ENCODE measurements around the gene VDAC2. TPM values are rescaled to one million over a fixed set of nuclear protein-coding genes. Genes with fewer than 3 reads are reported as not detected.

The VDAC2 gene
- total RNA-seq: 100 to 1,000 TPM in 3 of 4 donors, 10 to 100 TPM in 1; 89.1 to 114 (median 109) TPM

DNA sequence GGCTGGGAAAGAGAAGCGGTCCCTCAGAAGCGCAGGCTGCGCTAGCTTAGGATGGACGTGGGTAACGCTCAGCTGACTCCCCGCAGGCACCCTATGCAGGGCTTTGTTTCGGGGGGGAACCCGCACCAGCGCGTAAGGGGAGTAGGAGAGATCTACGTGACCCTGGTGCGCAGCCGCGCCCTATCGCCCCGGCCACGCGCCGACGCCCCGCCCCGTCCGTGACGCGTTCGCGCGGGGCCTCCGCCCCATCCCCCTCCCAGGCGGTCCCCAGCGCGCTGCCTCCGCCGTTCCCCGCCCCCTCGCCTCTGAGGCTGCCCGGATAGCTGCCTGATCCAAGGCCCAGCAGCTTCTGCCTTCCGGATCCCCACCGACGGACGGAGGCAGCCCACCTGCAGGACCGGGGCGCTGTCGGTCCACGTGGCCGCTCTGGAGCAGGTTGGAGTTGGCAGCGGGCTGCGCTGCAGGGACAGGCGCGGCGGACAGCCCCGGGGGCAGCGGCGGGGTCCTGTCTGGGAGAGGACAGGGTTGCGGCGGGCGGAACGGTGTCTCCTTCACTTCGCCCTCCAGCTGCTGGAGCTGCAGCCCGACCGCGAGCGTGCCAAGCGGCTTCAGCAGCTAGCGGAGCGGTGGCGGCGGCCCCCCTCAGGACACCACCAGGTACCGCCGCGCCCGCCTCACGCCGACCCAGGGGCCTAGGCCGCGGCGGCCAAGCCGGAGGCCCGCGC lies at the start of gene VDAC2:
VDAC2 (plus strand) TSS at position 515 of the 725 bp plus-strand sequence. CDS start 363 bp downstream, outside the sequence.
- Histone ChIP-seq H3K27me3 (no peaks in the 10 kb centered on the region), H3K36me3 (peaks cover 4 to 29% (median 4%) of the 10 kb centered on the region in 3 donors), H3K4me3 (peak within 1 kb of the TSS; percentile 70 to 99 (median 86)), H3K4me1 (peaks cover 5 to 44% (median 17%) of the 10 kb centered on the region in 4 donors), H3K27ac (peak within 1 kb of the TSS; percentile 97 to 100 (median 98)), H3K9me3 (no peaks in the 10 kb centered on the region)
- DNase-seq (ENCODE audit: low spot score in 2 of 2): peak; percentile 79 to 80
- 0% methylated on average over 23 to 38 of the region's 80 CpGs for WGBS, 2 donors
- TF ChIP-seq EP300 (IDR thresholded peaks at IDR 0.05) (peak; percentile 68 to 91), POLR2A (IDR thresholded peaks at IDR 0.05) (peak; percentile 78 to 83)
- TF ChIP-seq, protein P1, sequence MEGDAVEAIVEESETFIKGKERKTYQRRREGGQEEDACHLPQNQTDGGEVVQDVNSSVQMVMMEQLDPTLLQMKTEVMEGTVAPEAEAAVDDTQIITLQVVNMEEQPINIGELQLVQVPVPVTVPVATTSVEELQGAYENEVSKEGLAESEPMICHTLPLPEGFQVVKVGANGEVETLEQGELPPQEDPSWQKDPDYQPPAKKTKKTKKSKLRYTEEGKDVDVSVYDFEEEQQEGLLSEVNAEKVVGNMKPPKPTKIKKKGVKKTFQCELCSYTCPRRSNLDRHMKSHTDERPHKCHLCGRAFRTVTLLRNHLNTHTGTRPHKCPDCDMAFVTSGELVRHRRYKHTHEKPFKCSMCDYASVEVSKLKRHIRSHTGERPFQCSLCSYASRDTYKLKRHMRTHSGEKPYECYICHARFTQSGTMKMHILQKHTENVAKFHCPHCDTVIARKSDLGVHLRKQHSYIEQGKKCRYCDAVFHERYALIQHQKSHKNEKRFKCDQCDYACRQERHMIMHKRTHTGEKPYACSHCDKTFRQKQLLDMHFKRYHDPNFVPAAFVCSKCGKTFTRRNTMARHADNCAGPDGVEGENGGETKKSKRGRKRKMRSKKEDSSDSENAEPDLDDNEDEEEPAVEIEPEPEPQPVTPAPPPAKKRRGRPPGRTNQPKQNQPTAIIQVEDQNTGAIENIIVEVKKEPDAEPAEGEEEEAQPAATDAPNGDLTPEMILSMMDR (IDR thresholded peaks at IDR 0.05): peak in 2 of 5 experiments; percentile 37 to 59

- no peaks in the 10 kb centered on the region for H3K9me3 ChIP-seq
- no peak for DNase-seq (ENCODE audit: low spot score in 2 of 2)
- TF ChIP-seq POLR2A (IDR thresholded peaks at IDR 0.05) (no peak), EP300 (IDR thresholded peaks at IDR 0.05) (no peak)
- TF ChIP-seq, protein P1 (IDR thresholded peaks at IDR 0.05): no peak
- no peak overlapping the region for H3K4me3 ChIP-seq
- WGBS, 2 donors: 54 to 57% methylated on average over 2 of the region's 2 CpGs
- H3K4me1 ChIP-seq: peaks cover 0 to 9% (median 5%) of the 10 kb centered on the region in 4 donors
- peaks cover 0 to 37% (median 0%) of the 10 kb centered on the region in 3 donors for H3K36me3 ChIP-seq
- H3K27me3 ChIP-seq: no peaks in the 10 kb centered on the region
- H3K27ac ChIP-seq: peak overlapping the region in 1 of 4 donors; percentile 32
Observed at GRCh38 chr10:75165684-75166622, 44.6 kb upstream of the VDAC2 start.

DNA sequence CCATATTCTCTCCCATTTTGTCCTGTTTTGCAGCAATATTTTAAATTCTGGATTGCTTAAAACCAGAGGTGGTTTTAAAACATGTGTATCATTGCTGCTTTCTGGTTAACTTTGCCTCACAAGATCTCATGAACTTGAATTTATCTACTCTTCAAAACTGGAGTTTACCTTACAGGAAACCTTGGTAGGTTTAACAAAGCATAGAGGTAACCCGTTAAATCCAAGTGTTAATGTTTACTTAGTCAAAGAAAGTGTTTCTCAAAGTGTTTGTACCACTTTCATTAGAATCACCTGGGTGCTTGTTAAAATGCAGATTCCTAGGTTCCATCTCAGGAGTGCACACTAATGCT lies 44.0 kb upstream of the VDAC2 start:
- 87 to 88% methylated on average over 1 of the region's 1 CpG for WGBS, 2 donors
- Histone ChIP-seq H3K4me3 (no peak overlapping the region), H3K27me3 (no peaks in the 10 kb centered on the region), H3K9me3 (no peaks in the 10 kb centered on the region), H3K4me1 (peaks cover 0 to 9% (median 5%) of the 10 kb centered on the region in 4 donors), H3K27ac (no peak overlapping the region), H3K36me3 (peaks cover 0 to 42% (median 0%) of the 10 kb centered on the region in 3 donors)
- no peak for TF ChIP-seq EP300 (IDR thresholded peaks at IDR 0.05)
- no peak for TF ChIP-seq POLR2A (IDR thresholded peaks at IDR 0.05)
- TF ChIP-seq, protein P1 (IDR thresholded peaks at IDR 0.05): no peak
- no peak for DNase-seq (ENCODE audit: low spot score in 2 of 2)

DNA sequence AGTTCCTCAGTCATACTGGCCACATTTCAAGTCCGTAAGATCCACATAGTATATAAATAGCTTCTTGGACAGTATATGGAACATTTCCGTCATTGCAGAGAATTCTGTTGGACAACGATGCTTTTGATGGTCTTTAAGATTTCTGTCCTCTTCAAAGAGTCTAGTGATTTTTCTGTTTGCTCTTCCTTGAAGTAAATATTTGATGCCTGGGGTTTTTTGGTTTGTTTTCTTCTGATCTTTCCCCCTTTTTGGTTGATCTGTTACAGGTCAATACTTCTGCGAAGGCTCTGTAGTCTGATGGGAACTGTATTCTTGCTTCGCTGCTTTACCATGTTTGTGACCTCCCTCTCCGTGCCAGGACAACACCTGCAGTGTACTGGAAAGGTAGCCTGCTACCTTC lies 42.3 kb upstream of the VDAC2 start:
- TF ChIP-seq POLR2A (IDR thresholded peaks at IDR 0.05) (no peak), EP300 (IDR thresholded peaks at IDR 0.05) (no peak)
- TF ChIP-seq, protein P1 (IDR thresholded peaks at IDR 0.05): no peak
- Histone ChIP-seq H3K4me3 (no peak overlapping the region), H3K27me3 (no peaks in the 10 kb centered on the region), H3K4me1 (peaks cover 0 to 9% (median 5%) of the 10 kb centered on the region in 4 donors), H3K27ac (no peak overlapping the region), H3K9me3 (no peaks in the 10 kb centered on the region), H3K36me3 (peaks cover 0 to 56% (median 0%) of the 10 kb centered on the region in 3 donors)
- no peak for DNase-seq (ENCODE audit: low spot score in 2 of 2)
- 62 to 89% methylated on average over 6 of the region's 6 CpGs for WGBS, 2 donors
